Measurements from ENCODE around the gene COL13A1. TPM values are rescaled to one million over a fixed set of nuclear protein-coding genes. Genes with fewer than 3 reads are reported as not detected.

COL13A1 gene
- polyA plus RNA-seq, 1 experiment: 11.9 TPM

GRCh38 chr10:69774596-69774995 is 27.1 kb upstream of the COL13A1 start:
- no peak for TF ChIP-seq CTCF (IDR thresholded peaks at IDR 0.05; ENCODE audit: insufficient read depth, low read depth, low read length)
- Histone ChIP-seq H3K4me3 (ENCODE audit: low read depth, low read length) (no peak overlapping the region), H3K27me3 (ENCODE audit: control insufficient read depth, insufficient read depth, low read length) (peaks cover 4% of the 10 kb centered on the region), H3K36me3 (ENCODE audit: control insufficient read depth, insufficient read depth, low read length) (no peaks in the 10 kb centered on the region)
- ChIA-PET POLR2A (no interaction called here), CTCF (interaction anchor here (1.3 kb wide), 1 partner anchor 27 kb away, joined by 3 read pairs; no protein-coding TSS in a partner anchor)
- DNase-seq (ENCODE audit: low read depth): no peak

GRCh38 chr10:69780077-69780476 is 21.6 kb upstream of the COL13A1 start:
- peaks cover 17% of the 10 kb centered on the region for H3K27me3 ChIP-seq (ENCODE audit: control insufficient read depth, insufficient read depth, low read length)
- POLR2A ChIA-PET: no interaction called here
- CTCF ChIA-PET: interaction anchor here (0.9 to 2.0 kb wide), 4 partner anchors 12 to 135 kb away, joined by 3 to 5 read pairs (median 4); no protein-coding TSS in a partner anchor
- DNase-seq (ENCODE audit: low read depth): no peak
- no peak for TF ChIP-seq CTCF (IDR thresholded peaks at IDR 0.05; ENCODE audit: insufficient read depth, low read depth, low read length)
- H3K4me3 ChIP-seq (ENCODE audit: low read depth, low read length): no peak overlapping the region
- no peaks in the 10 kb centered on the region for H3K36me3 ChIP-seq (ENCODE audit: control insufficient read depth, insufficient read depth, low read length)

GRCh38 chr10:69781576-69781975 is 20.1 kb upstream of the COL13A1 start:
- no peak overlapping the region for H3K4me3 ChIP-seq (ENCODE audit: low read depth, low read length)
- ChIA-PET POLR2A (no interaction called here), CTCF (interaction anchor here (0.7 to 27.3 kb wide), 7 partner anchors 8 to 138 kb away, joined by 3 to 584 read pairs (median 4); no protein-coding TSS in a partner anchor)
- peaks cover 22% of the 10 kb centered on the region for H3K27me3 ChIP-seq (ENCODE audit: control insufficient read depth, insufficient read depth, low read length)
- TF ChIP-seq CTCF (IDR thresholded peaks at IDR 0.05; ENCODE audit: insufficient read depth, low read depth, low read length): no peak
- H3K36me3 ChIP-seq (ENCODE audit: control insufficient read depth, insufficient read depth, low read length): no peaks in the 10 kb centered on the region
- DNase-seq (ENCODE audit: low read depth): no peak

GRCh38 chr10:69783515-69783914 is 18.2 kb upstream of the COL13A1 start:
- no peak for TF ChIP-seq CTCF (IDR thresholded peaks at IDR 0.05; ENCODE audit: insufficient read depth, low read depth, low read length)
- POLR2A ChIA-PET: no interaction called here
- DNase-seq (ENCODE audit: low read depth): no peak
- no peak overlapping the region for H3K4me3 ChIP-seq (ENCODE audit: low read depth, low read length)
- H3K27me3 ChIP-seq (ENCODE audit: control insufficient read depth, insufficient read depth, low read length): peaks cover 22% of the 10 kb centered on the region
- no peaks in the 10 kb centered on the region for H3K36me3 ChIP-seq (ENCODE audit: control insufficient read depth, insufficient read depth, low read length)
- CTCF ChIA-PET: interaction anchor here (0.9 to 27.3 kb wide), 5 partner anchors 11 to 175 kb away, joined by 3 to 584 read pairs (median 7); partner anchors contain the start of gene COL13A1

GRCh38 chr10:69786791-69787190 is 14.9 kb upstream of the COL13A1 start:
- CTCF ChIA-PET: interaction anchor here (0.5 to 27.3 kb wide), 37 partner anchors 10 to 577 kb away, joined by 3 to 584 read pairs (median 5); partner anchors contain the start of genes COL13A1 and TYSND1
- Histone ChIP-seq H3K36me3 (ENCODE audit: control insufficient read depth, insufficient read depth, low read length) (no peaks in the 10 kb centered on the region), H3K27me3 (ENCODE audit: control insufficient read depth, insufficient read depth, low read length) (peaks cover 11% of the 10 kb centered on the region), H3K4me3 (ENCODE audit: low read depth, low read length) (no peak overlapping the region)
- DNase-seq (ENCODE audit: low read depth): no peak
- POLR2A ChIA-PET: interaction anchor here (0.6 kb wide), 1 partner anchor 134 kb away, joined by 4 read pairs; no protein-coding TSS in a partner anchor
- TF ChIP-seq CTCF (IDR thresholded peaks at IDR 0.05; ENCODE audit: insufficient read depth, low read depth, low read length): peak; percentile 54

Data from BJ (cell line).